IPS-11a (cell line): Measurements from ENCODE around the gene FAM20C.
"Not testable (repeated sequence)": the region's sequence is repeated elsewhere in the genome, so short reads cannot be mapped to it uniquely, and the experiment has no call there.

ENCODE experiments used
- H3K4me3 ChIP-seq: one replicate; pipeline ENCODE4 v1.5.1; 2013; ENCODE audit warnings: low read depth, low read length, control low read depth

Gene FAM20C

DNA sequence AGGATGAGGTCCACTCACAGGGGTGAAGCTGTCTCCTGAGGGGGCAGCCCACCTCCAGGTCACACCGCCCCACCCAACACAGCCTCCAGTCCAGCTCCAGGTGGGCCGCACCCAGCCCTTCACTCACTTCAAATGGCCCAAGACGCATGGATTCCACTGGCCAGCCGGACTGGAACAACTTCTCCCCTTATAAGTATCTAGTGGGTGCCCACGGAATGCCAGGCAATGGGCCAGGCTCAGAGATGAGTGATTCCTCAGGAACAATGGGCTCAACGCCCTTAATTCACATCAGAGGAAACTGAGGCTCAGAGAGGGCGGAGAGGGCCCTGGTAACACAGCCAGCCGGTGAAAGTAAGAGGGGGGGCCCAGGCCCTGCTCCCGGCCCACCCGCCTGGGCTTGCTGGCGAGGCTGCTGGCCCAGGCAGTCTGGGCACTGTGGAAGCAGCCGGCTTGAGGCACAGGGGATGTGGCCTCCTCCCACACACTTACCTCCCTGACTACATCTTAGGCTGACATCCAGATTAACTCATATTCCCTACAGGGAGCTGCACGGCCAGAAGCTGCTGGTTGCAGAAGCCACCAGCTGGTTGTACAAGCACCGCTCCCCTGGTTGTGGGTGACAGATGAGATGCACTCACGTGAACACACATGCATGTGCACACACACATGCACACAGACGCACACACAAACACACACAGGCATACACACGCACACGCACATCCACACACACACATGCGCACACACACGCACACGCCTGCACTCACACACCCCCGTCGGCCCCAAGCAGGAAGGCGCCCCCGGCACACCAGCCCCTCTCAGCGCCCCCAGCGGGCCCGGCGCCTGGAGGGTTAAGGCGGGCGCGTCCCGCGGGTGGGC lies 1.0 kb upstream of the FAM20C start:
- peak overlapping the region; percentile 37 for H3K4me3 ChIP-seq

DNA sequence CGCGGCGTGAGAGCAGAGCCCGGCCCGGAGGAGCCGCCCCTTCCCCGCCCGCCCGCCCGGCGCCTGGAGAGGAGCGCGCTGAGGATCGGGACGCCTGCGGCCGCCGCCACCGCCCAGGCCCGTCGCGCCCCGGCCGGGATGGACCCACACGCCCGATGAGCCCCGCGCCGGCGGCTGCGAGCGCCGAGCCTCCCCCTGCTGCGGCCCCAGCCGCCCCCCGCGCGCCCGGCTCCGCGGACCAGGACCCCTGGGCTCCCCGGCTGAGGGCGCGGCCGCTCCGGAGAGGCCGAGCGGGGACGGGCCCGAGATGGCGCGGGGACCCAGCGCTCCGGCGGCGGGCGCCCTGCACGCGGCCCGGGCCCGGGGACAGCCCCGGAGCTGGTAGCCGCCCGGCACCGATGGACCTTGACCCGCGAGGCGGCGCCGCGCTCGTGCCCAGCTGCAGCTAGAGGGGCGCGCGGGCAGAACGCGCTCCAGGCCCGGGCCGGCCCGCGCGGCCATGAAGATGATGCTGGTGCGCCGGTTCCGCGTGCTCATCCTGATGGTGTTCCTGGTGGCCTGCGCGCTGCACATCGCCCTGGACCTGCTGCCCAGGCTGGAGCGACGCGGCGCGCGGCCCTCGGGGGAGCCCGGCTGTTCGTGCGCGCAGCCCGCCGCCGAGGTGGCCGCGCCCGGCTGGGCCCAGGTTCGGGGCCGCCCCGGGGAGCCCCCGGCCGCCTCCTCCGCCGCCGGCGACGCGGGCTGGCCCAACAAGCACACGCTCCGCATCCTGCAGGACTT lies 520 bp downstream of the FAM20C start:
- H3K4me3 ChIP-seq = peak overlapping the region; percentile 61

- peak overlapping the region; percentile 61 for H3K4me3 ChIP-seq
Observed at GRCh38 chr7:193481-194251, 1.3 kb downstream of the FAM20C start.

DNA sequence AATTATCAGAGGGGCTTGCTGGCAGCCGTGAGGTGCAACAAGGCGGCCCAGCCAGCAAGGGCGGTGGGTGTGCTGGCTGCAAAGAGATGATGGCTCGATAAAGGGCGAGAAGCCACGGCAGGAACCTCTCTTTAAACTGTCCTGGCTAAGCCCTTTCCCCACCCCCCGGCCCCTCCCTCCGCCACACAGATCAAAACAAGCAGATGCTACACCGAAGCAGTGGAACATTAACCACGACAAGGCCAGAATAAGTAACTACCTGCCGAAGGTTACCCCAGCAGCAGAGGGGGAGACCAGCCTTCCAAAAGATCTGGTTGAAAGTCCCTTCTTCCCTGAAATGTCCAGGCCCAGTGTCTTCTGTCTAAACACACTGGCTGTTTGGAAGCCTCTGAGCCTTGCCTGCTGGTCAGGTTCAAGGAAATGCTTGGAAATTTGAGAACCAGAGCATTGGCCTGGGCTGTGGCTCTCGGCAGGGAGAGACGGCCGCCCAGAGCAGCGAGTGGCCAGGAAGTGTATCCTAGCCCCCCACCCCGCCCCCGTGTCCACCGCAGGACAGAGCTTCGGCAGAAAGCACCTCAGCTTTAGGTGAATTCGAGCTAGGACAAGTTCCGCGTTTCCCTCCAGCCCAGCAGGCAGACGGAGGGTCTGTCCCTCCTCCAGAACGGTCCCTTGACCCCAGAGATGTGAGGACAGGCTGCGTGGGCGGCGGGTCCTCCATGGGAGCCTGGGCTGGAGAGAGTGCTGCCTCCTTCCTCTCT lies 2.1 kb downstream of the FAM20C start:
- peak overlapping the region; percentile 61 for H3K4me3 ChIP-seq

DNA sequence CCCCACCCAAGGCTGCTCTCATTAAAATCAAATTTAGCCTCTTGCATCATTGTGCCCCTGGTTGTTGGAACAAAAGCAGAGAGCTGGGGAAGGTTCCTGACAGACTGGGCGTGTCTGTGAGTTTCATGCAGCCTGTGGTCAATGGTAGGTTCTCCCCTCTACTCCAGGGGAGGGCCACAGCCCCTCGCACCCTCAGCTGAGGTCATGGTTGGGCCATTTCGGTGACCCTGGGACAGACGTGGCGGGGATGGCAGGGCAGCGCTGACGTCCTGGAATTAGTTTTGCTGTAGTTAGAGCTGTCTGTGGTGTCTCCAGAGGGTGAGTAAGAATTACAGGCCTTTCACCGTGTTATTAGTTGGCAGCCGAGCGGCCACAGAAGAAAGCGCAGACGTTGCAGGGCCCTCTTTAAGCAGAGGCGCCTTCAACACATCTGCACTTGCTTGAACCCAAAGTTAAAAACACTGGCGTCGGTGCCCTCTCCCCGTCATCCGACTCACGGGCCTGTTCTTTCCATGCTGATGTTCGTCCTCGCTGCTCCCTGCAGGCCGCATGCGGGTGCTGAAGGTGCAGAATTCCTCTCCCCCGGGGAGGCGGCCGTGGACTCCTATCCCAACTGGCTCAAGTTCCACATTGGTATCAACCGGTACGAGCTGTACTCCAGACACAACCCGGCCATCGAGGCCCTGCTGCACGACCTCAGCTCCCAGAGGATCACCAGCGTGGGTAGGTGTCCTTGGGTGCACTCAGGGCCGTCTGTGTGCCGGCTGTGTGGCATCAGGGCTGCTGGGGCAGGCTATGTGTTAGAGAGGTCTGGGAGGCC lies 2.8 kb downstream of the FAM20C start:
- H3K4me3 ChIP-seq = no peak overlapping the region

DNA sequence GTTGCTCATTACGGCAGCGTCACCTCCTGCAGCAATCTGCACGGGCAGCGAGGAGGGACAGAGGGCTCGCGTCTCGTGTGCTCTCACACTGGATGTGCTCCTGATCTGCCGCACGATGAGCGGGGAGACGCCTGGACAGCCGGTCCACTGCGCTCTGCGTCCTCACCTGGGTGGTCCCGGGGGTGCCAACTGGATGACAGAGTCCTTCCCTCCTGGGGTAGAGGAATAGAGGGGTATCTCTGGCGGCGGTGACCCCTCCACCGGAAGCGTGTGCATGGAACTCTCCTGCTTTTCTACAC lies 3.4 kb downstream of the FAM20C start:
- H3K4me3 ChIP-seq = no peak overlapping the region

GRCh38 chr7:196283-196682 lies 3.9 kb downstream of the FAM20C start:
- no peak overlapping the region for H3K4me3 ChIP-seq

GRCh38 chr7:196778-197321 lies 4.5 kb downstream of the FAM20C start:
- no peak overlapping the region for H3K4me3 ChIP-seq

DNA sequence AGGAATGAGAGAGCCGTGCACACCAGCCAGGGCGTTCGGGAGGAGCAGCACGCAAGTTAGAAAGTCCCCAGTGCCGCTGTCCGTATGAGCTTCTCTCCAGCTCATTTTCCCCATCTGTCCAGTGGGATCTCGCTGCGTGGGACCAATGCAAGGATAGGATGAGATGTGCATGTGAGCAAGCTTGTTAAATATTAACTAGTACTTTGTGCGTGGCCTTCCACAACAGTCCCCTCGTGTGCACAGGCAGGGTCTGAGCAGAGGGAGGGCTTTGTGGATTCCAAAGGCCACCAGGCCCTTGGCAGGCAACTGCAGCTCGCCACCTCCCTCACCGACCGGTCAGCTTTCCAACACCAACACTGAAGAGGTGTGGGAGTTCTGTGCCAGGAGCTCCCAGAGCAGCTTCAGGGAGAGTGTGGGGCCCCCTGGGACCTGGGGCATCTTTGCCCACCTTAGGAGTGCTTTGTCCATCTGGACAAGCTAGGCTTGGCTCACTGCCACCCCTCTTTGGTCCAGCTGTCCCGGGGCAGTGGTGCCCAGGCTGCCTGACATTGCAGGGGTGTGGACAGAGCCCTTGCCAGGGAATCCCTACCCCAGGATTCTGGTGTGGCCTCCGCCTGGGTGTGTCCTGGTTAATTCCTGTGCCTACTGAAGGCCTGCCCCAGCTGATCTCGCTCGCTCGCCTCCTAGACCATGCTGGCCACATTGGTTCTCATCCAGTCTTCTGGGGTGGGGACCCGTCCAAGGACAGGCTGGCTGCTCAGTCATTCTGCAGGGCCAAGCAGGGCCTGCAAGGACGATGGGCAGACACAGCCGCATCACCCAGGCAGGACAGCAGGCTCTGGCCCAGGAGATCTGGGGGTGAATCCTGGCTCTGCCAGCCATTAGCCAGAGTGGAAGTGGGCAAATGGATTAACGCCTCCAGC lies 5.3 kb downstream of the FAM20C start:
- no peak overlapping the region for H3K4me3 ChIP-seq

- no peak overlapping the region for H3K4me3 ChIP-seq
Observed at GRCh38 chr7:199483-200249, 7.3 kb downstream of the FAM20C start.

GRCh38 chr7:200290-200689 lies 7.9 kb downstream of the FAM20C start:
- no peak overlapping the region for H3K4me3 ChIP-seq

DNA sequence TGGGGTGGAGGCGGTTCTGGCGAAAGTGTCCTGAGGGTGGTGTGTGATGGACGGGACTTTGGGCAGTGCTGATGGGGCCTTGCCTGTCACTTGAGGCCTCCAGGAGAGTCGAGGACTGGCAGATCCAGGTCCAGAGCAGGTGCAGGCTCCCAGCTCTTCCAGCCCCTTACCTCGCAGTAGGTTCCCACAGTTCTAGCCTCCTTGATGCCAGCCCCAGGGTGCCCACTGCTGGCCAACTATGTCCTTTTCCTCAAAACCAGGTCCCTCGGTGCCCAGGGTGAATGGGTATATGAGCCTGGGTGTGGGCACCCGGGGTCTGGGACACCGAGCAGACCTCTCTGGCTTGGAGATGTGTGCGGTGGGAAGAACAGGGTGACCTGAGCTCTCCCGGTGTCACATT lies 8.3 kb downstream of the FAM20C start:
- no peak overlapping the region for H3K4me3 ChIP-seq

- H3K4me3 ChIP-seq = no peak overlapping the region
Observed at GRCh38 chr7:204326-204725, 12.0 kb downstream of the FAM20C start.

- H3K4me3 ChIP-seq = no peak overlapping the region
Observed at GRCh38 chr7:205115-206010, 13.0 kb downstream of the FAM20C start.

DNA sequence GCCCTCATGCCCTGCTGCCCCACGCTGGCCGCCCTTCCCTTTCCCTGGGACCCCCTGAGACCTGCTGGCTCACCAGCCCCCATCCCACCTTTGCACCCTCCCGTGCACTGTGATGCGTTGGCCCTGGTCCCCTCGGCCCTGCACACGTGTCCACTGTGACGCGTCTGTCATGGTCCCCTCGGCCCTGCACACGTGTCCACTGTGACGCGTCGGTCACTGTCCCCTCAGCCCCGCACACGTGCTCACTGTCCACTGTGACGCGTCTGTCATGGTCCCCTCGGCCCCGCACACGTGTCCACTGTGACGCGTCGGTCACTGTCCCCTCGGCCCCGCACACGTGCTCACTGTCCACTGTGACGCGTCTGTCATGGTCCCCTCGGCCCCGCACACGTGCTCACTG lies 14.0 kb downstream of the FAM20C start:
- H3K4me3 ChIP-seq = not testable (repeated sequence)

GRCh38 chr7:207418-208129 lies 15.2 kb downstream of the FAM20C start:
- no peak overlapping the region for H3K4me3 ChIP-seq
